Cardiac fibroblast (primary cell): ENCODE data around the gene HSPA12A.

Experiments
- DNase-seq, 2 donors: peaks; one replicate each; pipeline versions ENCODE4 v3.0.0 to v3.0.0-alpha.2; 2010; ENCODE audit warnings: low read depth in 2 of 2
- H3K4me3 ChIP-seq, 2 donors: replicated peaks in 1 of 2; 1 replicate in 1 of 2; 2 replicates in 1 of 2; pipeline ENCODE4 v1.5.1; 2011; ENCODE audit warnings: low read depth in 2 of 2, low read length in 2 of 2, mild to moderate bottlenecking in 2 of 2, moderate library complexity in 1 of 2
- CTCF ChIP-seq: IDR thresholded peaks from one replicate; pipeline ENCODE4 v1.5.1; 2011; ENCODE audit warnings: low read depth, mild to moderate bottlenecking, low read length, inconsistent platforms

Gene HSPA12A

GRCh38 chr10:116630020-116630419, 112.3 kb downstream of the HSPA12A start:
- DNase-seq, result no peak
- TF ChIP-seq CTCF, result no peak
- no peak overlapping the region for H3K4me3 ChIP-seq

GRCh38 chr10:116629340-116629739, 113.0 kb downstream of the HSPA12A start:
- DNase-seq, result no peak
- no peak for TF ChIP-seq CTCF
- H3K4me3 ChIP-seq, result no peak overlapping the region

GRCh38 chr10:116627386-116627933, 114.9 kb downstream of the HSPA12A start:
- TF ChIP-seq CTCF, result peak; percentile 3
- H3K4me3 ChIP-seq, result no peak overlapping the region

GRCh38 chr10:116626815-116627214, 115.6 kb downstream of the HSPA12A start:
- DNase-seq, result no peak
- no peak for TF ChIP-seq CTCF
- no peak overlapping the region for H3K4me3 ChIP-seq

More at GRCh38 chr10:116627386-116627933, 114.9 kb downstream of the HSPA12A start:
- peak in 1 of 2 donors; percentile 7 for DNase-seq

- no peak for DNase-seq
- TF ChIP-seq CTCF, result no peak
- no peak overlapping the region for H3K4me3 ChIP-seq
Observed at GRCh38 chr10:116625845-116626244, 116.5 kb downstream of the HSPA12A start.

- no peak for DNase-seq
- no peak overlapping the region for H3K4me3 ChIP-seq
- TF ChIP-seq CTCF, result no peak
Observed at GRCh38 chr10:116621934-116622655, 120.3 kb downstream of the HSPA12A start.
